GM23248 (cell line): Measurements from ENCODE around the gene RARB.

Source experiments
- EZH2 ChIP-seq: fragments of 200-600 bp; sonication (generic); IDR thresholded peaks from 2 replicates; pipeline ENCODE4 v1.6.1; 2018; ENCODE audit warnings: antibody characterized with exemption, mild to moderate bottlenecking; ENCODE audit not compliant: insufficient read depth, poor library complexity, severe bottlenecking
- EZH2phosphoT487 ChIP-seq: fragments of 200-600 bp; sonication (generic); IDR thresholded peaks from 2 replicates; pipeline ENCODE4 v1.6.1; 2018; ENCODE audit warnings: antibody characterized with exemption, moderate library complexity, mild to moderate bottlenecking, low read depth; ENCODE audit not compliant: insufficient read depth

- no peak for TF ChIP-seq EZH2
- TF ChIP-seq EZH2phosphoT487: no peak
These were observed 148.9 kb downstream of the RARB start for GRCh38 chr3:25576831-25577454.
